ENCODE measurements around the gene BMP2K. TPM values are rescaled to one million over a fixed set of nuclear protein-coding genes. Genes with fewer than 3 reads are reported as not detected.

Gene BMP2K
- total and polyA plus RNA-seq, 2 experiments from 2014 or later: 8.2 to 32.5 TPM

DNA sequence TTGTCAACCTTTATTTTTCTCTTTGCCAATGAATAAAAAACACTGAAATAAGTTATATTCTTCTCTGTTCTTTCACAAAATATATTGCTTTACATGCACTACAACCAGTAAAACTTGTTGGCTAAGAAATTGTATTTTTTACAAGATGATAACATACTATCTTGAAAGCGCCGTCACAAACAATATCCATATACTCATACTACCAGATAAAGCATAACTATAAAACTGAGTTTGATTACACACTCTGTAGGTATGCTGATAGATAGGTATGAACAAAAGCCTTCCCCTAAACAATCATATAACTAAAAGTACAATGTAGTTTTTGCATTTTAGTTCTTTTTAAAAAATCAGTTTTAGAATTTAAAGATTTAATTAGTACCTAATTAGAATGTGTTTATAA lies 13.6 kb upstream of the BMP2K start:
- Histone ChIP-seq H3K9me2 (ENCODE audit: insufficient read depth) (peaks cover 2% of the 10 kb centered on the region), H3F3A (replicated peaks; ENCODE audit: low read depth) (no peaks in the 10 kb centered on the region), H3K27ac (ENCODE audit: low read depth) (no peak overlapping the region), H4K20me1 (replicated peaks; ENCODE audit: insufficient read depth) (no peaks in the 10 kb centered on the region), H3K4me2 (no peak overlapping the region), H2AFZ (no peak overlapping the region), H3K4me3 (no peak overlapping the region), H3K27me3 (ENCODE audit: insufficient read depth) (no peaks in the 10 kb centered on the region), H3K79me2 (replicated peaks; ENCODE audit: insufficient read depth) (no peaks in the 10 kb centered on the region), H3K4me1 (ENCODE audit: insufficient read depth) (peaks cover 12% of the 10 kb centered on the region), H3K36me3 (ENCODE audit: insufficient read depth) (no peaks in the 10 kb centered on the region)
- no peak for TF ChIP-seq CREB1 (CRISPR knock-in tag; IDR thresholded peaks at IDR 0.05; ENCODE audit: low read depth)
- TF ChIP-seq, protein P1, sequence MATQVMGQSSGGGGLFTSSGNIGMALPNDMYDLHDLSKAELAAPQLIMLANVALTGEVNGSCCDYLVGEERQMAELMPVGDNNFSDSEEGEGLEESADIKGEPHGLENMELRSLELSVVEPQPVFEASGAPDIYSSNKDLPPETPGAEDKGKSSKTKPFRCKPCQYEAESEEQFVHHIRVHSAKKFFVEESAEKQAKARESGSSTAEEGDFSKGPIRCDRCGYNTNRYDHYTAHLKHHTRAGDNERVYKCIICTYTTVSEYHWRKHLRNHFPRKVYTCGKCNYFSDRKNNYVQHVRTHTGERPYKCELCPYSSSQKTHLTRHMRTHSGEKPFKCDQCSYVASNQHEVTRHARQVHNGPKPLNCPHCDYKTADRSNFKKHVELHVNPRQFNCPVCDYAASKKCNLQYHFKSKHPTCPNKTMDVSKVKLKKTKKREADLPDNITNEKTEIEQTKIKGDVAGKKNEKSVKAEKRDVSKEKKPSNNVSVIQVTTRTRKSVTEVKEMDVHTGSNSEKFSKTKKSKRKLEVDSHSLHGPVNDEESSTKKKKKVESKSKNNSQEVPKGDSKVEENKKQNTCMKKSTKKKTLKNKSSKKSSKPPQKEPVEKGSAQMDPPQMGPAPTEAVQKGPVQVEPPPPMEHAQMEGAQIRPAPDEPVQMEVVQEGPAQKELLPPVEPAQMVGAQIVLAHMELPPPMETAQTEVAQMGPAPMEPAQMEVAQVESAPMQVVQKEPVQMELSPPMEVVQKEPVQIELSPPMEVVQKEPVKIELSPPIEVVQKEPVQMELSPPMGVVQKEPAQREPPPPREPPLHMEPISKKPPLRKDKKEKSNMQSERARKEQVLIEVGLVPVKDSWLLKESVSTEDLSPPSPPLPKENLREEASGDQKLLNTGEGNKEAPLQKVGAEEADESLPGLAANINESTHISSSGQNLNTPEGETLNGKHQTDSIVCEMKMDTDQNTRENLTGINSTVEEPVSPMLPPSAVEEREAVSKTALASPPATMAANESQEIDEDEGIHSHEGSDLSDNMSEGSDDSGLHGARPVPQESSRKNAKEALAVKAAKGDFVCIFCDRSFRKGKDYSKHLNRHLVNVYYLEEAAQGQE (IDR thresholded peaks at IDR 0.05; ENCODE audit: unreplicated experiment): no peak
- TF ChIP-seq JUNB (IDR thresholded peaks at IDR 0.05; ENCODE audit: unreplicated experiment): no peak
- TF ChIP-seq ZNF114 (CRISPR knock-in tag; IDR thresholded peaks at IDR 0.05): no peak
- TF ChIP-seq STAT1 (IDR thresholded peaks at IDR 0.05; ENCODE audit: unreplicated experiment): no peak
- no peak for TF ChIP-seq POLR2AphosphoS5 (IDR thresholded peaks at IDR 0.05; ENCODE audit: low read depth)
- TF ChIP-seq, protein P2, sequence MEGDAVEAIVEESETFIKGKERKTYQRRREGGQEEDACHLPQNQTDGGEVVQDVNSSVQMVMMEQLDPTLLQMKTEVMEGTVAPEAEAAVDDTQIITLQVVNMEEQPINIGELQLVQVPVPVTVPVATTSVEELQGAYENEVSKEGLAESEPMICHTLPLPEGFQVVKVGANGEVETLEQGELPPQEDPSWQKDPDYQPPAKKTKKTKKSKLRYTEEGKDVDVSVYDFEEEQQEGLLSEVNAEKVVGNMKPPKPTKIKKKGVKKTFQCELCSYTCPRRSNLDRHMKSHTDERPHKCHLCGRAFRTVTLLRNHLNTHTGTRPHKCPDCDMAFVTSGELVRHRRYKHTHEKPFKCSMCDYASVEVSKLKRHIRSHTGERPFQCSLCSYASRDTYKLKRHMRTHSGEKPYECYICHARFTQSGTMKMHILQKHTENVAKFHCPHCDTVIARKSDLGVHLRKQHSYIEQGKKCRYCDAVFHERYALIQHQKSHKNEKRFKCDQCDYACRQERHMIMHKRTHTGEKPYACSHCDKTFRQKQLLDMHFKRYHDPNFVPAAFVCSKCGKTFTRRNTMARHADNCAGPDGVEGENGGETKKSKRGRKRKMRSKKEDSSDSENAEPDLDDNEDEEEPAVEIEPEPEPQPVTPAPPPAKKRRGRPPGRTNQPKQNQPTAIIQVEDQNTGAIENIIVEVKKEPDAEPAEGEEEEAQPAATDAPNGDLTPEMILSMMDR (conservative IDR thresholded peaks at IDR 0.05; ENCODE audit: low read depth in 2 of 2): no peak
- TF ChIP-seq, protein P3, sequence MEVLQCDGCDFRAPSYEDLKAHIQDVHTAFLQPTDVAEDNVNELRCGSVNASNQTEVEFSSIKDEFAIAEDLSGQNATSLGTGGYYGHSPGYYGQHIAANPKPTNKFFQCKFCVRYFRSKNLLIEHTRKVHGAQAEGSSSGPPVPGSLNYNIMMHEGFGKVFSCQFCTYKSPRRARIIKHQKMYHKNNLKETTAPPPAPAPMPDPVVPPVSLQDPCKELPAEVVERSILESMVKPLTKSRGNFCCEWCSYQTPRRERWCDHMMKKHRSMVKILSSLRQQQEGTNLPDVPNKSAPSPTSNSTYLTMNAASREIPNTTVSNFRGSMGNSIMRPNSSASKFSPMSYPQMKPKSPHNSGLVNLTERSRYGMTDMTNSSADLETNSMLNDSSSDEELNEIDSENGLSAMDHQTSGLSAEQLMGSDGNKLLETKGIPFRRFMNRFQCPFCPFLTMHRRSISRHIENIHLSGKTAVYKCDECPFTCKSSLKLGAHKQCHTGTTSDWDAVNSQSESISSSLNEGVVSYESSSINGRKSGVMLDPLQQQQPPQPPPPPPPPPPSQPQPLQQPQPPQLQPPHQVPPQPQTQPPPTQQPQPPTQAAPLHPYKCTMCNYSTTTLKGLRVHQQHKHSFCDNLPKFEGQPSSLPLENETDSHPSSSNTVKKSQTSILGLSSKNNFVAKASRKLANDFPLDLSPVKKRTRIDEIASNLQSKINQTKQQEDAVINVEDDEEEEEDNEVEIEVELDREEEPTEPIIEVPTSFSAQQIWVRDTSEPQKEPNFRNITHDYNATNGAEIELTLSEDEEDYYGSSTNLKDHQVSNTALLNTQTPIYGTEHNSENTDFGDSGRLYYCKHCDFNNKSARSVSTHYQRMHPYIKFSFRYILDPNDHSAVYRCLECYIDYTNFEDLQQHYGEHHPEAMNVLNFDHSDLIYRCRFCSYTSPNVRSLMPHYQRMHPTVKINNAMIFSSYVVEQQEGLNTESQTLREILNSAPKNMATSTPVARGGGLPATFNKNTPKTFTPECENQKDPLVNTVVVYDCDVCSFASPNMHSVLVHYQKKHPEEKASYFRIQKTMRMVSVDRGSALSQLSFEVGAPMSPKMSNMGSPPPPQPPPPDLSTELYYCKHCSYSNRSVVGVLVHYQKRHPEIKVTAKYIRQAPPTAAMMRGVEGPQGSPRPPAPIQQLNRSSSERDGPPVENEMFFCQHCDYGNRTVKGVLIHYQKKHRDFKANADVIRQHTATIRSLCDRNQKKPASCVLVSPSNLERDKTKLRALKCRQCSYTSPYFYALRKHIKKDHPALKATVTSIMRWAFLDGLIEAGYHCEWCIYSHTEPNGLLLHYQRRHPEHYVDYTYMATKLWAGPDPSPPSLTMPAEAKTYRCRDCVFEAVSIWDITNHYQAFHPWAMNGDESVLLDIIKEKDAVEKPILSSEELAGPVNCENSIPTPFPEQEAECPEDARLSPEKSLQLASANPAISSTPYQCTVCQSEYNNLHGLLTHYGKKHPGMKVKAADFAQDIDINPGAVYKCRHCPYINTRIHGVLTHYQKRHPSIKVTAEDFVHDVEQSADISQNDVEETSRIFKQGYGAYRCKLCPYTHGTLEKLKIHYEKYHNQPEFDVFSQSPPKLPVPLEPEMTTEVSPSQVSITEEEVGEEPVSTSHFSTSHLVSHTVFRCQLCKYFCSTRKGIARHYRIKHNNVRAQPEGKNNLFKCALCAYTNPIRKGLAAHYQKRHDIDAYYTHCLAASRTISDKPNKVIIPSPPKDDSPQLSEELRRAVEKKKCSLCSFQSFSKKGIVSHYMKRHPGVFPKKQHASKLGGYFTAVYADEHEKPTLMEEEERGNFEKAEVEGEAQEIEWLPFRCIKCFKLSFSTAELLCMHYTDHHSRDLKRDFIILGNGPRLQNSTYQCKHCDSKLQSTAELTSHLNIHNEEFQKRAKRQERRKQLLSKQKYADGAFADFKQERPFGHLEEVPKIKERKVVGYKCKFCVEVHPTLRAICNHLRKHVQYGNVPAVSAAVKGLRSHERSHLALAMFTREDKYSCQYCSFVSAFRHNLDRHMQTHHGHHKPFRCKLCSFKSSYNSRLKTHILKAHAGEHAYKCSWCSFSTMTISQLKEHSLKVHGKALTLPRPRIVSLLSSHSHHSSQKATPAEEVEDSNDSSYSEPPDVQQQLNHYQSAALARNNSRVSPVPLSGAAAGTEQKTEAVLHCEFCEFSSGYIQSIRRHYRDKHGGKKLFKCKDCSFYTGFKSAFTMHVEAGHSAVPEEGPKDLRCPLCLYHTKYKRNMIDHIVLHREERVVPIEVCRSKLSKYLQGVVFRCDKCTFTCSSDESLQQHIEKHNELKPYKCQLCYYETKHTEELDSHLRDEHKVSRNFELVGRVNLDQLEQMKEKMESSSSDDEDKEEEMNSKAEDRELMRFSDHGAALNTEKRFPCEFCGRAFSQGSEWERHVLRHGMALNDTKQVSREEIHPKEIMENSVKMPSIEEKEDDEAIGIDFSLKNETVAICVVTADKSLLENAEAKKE (CRISPR knock-in tag; IDR thresholded peaks at IDR 0.05): no peak
- no peak for TF ChIP-seq NANOG (IDR thresholded peaks at IDR 0.05; ENCODE audit: borderline replicate concordance)
- TF ChIP-seq EZH2 (IDR thresholded peaks at IDR 0.05; ENCODE audit: low read depth, unreplicated experiment): no peak
- Mint-ChIP-seq H3K9me3 (no peaks in the 10 kb centered on the region), H3K4me3 (no peak overlapping the region), H3K27ac (no peak overlapping the region), H3K36me3 (ENCODE audit: low read depth) (no peaks in the 10 kb centered on the region), H3K27me3 (ENCODE audit: insufficient read depth, low read depth, poor library complexity) (no peaks in the 10 kb centered on the region), H3K4me1 (peaks cover 6% of the 10 kb centered on the region; the same call in 2 of the 3 replicates)
- ATAC-seq: no peak
- DNase-seq (ENCODE audit: low spot score): no peak

Measured in GM23338 (cell line).